G401.6 (cell line): ENCODE measurements around the gene SNX18.

Experiments used
- FAIRE-seq: peaks from 2 replicates; lab custom pipeline; 2012; peaks lifted over from hg19 to GRCh38; lab: Jason Lieb, UNC

SNX18 gene

GRCh38 chr5:54541823-54542783, 24.5 kb downstream of the SNX18 start:
- FAIRE-seq, result no peak

GRCh38 chr5:54544044-54544443, 26.5 kb downstream of the SNX18 start:
- no peak for FAIRE-seq

- no peak for FAIRE-seq
These were observed 28.2 kb downstream of the SNX18 start for GRCh38 chr5:54545796-54546195.

- FAIRE-seq, result no peak
These were observed 30.2 kb downstream of the SNX18 start for GRCh38 chr5:54547711-54548250.

GRCh38 chr5:54548565-54548964, 31.0 kb downstream of the SNX18 start:
- no peak for FAIRE-seq

- no peak for FAIRE-seq
These were observed 33.7 kb downstream of the SNX18 start for GRCh38 chr5:54551292-54551691.

- FAIRE-seq, result no peak
These were observed 34.4 kb downstream of the SNX18 start for GRCh38 chr5:54551926-54552325.

GRCh38 chr5:54552446-54552845, 34.9 kb downstream of the SNX18 start:
- no peak for FAIRE-seq

GRCh38 chr5:54553659-54554207, 36.2 kb downstream of the SNX18 start:
- no peak for FAIRE-seq

- no peak for FAIRE-seq
These were observed 38.6 kb downstream of the SNX18 start for GRCh38 chr5:54556141-54556540.

- no peak for FAIRE-seq
These were observed 40.8 kb downstream of the SNX18 start for GRCh38 chr5:54558362-54558761.

GRCh38 chr5:54561651-54562050, 44.1 kb downstream of the SNX18 start:
- no peak for FAIRE-seq

GRCh38 chr5:54563083-54563761, 45.7 kb downstream of the SNX18 start:
- FAIRE-seq, result no peak

- FAIRE-seq, result no peak
These were observed 50.4 kb downstream of the SNX18 start for GRCh38 chr5:54567996-54568395.

GRCh38 chr5:54570916-54571315, 53.4 kb downstream of the SNX18 start:
- no peak for FAIRE-seq

GRCh38 chr5:54571462-54571861, 53.9 kb downstream of the SNX18 start:
- FAIRE-seq, result no peak

- FAIRE-seq, result no peak
These were observed 56.4 kb downstream of the SNX18 start for GRCh38 chr5:54573812-54574489.

GRCh38 chr5:54577528-54577927, 60.0 kb downstream of the SNX18 start:
- FAIRE-seq, result no peak

GRCh38 chr5:54577937-54578653, 60.5 kb downstream of the SNX18 start:
- FAIRE-seq, result no peak

GRCh38 chr5:54579591-54580295, 62.2 kb downstream of the SNX18 start:
- no peak for FAIRE-seq
